HAP-1 (cell line): Measurements from ENCODE around the gene WWOX.
"Not testable (repeated sequence)": the region's sequence is repeated elsewhere in the genome, so short reads cannot be mapped to it uniquely, and the experiment has no call there.

Experiments used
- DNase-seq, 2 experiments: peaks; one replicate each; pipeline ENCODE4 v3.0.0-alpha.2; 2016 to 2020; ENCODE audit warnings: low spot score in 2 of 2
- H3K27me3 ChIP-seq: fragments of 250-450 bp; sonication (Bioruptor Pico); 2 replicates; pipeline ENCODE4 v1.5.1; 2020; ENCODE audit warnings: low read depth, mild to moderate bottlenecking, moderate library complexity
- H3K36me3 ChIP-seq: fragments of 250-450 bp; sonication (Bioruptor Pico); replicated peaks from 2 replicates; pipeline ENCODE4 v1.5.1; 2020; ENCODE audit warnings: mild to moderate bottlenecking
- H3K4me1 ChIP-seq: fragments of 250-450 bp; sonication (Bioruptor Pico); 2 replicates; pipeline ENCODE4 v1.5.1; 2020; ENCODE audit warnings: mild to moderate bottlenecking
- H3K4me3 ChIP-seq: fragments of 250-450 bp; sonication (Bioruptor Pico); 2 replicates; pipeline ENCODE4 v1.5.1; 2020; ENCODE audit warnings: mild to moderate bottlenecking, moderate library complexity
- H3K9me3 ChIP-seq: fragments of 250-450 bp; sonication (Bioruptor Pico); 2 replicates; pipeline ENCODE4 v1.5.1; 2020; ENCODE audit warnings: mild to moderate bottlenecking, moderate library complexity
- in situ Hi-C: fragments of 300-500 bp; cut with MboI; formaldehyde crosslinking; loops from 3 replicates; pipeline ENCODE4 v1.14.3; 2020; ENCODE audit warnings: low sequenced_read_pairs, inconsistent platforms, mixed read lengths

WWOX gene

DNA sequence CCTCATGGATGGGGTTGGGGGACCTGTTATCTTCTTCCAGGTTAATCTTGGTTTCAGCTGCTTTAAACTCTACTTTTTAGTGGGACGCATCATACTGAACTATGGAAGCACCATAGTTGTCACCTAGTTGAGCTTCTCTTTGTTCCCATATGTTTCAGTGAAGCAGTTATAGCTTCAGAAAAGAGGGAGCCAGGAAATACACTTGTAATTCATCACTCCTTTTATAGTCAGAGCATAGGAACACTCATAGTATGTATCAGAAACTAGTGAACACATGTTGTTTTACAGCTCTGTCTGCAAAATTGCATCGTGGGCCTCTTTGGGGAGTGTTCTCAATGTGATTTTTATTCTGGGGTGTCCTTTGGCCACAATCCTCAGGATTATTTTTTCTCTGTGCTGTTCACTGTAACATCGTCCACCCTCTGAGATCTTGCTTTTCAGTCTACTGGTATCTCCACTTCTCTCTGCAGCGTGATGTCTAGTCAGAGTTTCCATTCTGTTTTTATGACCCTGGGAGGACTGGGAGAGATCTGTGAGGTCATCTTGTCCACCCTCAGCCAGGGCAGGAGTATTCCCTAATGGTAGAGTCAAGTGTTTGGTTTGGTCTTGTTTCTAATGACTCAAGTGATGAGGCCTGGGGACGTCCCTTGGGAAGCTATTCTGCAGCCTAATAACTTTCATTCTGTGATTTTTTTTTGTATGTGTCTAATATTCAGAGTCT lies 585.4 kb downstream of the WWOX start:
- Histone ChIP-seq H3K4me3 (no peak overlapping the region), H3K9me3 (no peaks in the 10 kb centered on the region), H3K4me1 (no peaks in the 10 kb centered on the region), H3K36me3 (no peaks in the 10 kb centered on the region), H3K27me3 (no peaks in the 10 kb centered on the region)
- in situ Hi-C loops, result no loop called here
- DNase-seq, result no peak

DNA sequence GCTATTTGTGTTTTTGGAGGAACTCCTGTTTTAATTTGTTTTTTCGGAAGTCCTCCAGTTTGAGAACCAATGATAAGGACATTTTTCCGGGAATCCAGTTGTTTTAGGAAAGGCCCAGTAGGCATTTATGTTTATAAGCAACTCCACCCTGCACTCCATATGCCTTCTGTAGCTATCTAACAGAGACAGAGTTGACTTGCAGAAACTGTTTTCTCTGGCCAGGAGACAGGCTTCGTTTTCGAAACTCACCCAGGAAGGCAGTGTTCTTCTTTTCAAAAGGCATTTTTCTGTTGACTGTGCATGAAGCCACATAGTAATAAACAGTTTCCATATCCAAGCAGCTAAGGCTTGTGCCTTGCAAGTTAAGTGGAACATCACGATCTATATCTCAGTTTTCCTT lies 587.1 kb downstream of the WWOX start:
- Histone ChIP-seq H3K9me3 (no peaks in the 10 kb centered on the region), H3K4me3 (no peak overlapping the region), H3K36me3 (no peaks in the 10 kb centered on the region), H3K4me1 (no peaks in the 10 kb centered on the region), H3K27me3 (no peaks in the 10 kb centered on the region)
- in situ Hi-C loops, result no loop called here
- no peak for DNase-seq

DNA sequence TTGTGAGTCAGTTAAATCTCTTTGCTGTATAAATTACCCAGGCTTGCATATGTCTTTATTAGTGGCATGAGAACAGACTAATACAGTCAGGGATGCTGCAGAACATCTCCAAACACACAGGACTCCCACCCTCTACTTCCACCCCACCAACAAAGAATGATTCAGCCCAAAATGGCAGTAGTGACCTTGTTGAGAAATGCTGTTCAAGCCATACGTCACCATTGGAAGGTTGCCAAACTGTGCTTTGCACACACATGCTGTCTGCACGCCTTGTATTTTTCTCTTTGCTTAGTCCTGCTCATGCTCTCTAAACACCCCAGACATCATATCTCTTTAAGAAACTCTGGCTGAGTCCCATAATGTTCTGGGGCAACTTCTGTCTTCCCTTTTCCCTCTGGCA lies 589.6 kb downstream of the WWOX start:
- Histone ChIP-seq H3K9me3 (no peaks in the 10 kb centered on the region), H3K4me1 (no peaks in the 10 kb centered on the region), H3K36me3 (no peaks in the 10 kb centered on the region), H3K27me3 (no peaks in the 10 kb centered on the region), H3K4me3 (no peak overlapping the region)
- in situ Hi-C loops, result no loop called here
- DNase-seq, result no peak

DNA sequence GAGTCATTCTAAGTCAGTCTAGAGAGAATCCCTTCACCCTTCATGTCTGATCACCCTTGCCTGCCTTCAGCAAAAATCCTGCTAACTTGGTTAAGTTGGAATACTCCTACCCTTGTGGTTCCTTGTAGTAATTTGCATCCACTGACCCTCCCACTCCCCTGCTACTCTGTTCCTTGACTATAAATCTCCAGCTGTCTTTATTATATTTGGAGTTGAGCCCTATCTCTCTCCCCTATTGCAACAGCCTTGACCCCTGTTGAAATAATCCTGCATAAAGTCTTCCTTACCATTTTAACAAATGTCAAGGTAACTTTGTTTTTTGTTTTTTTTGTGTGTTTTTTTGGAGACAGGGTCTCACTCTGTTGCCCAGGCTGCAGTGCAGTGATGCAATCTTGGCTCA lies 590.1 kb downstream of the WWOX start:
- in situ Hi-C loops, result no loop called here
- H3K4me1 ChIP-seq, result no peaks in the 10 kb centered on the region
- DNase-seq, result no peak

DNA sequence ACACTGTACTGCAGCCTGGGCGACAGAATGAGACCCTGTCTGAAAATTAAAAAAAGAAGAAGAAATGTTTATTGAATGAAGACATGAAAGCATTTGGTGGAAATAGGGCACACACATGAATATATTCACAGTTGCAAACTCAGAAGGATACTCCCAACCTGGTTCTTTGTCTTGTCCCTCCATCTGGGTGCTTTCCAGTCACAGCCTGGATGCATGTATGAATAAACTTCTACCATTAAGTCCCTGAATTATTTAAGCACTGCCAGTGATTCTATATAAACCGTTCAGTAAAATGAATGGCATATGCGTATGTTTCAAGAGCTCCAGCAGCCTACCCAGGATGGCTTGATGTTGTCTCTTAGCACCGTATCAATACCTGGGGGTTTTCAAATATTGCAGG lies 591.1 kb downstream of the WWOX start:
- H3K4me1 ChIP-seq, result no peaks in the 10 kb centered on the region
- no peaks in the 10 kb centered on the region for H3K9me3 ChIP-seq
- no peak overlapping the region for H3K4me3 ChIP-seq
- H3K36me3 ChIP-seq, result no peaks in the 10 kb centered on the region
- H3K27me3 ChIP-seq, result no peaks in the 10 kb centered on the region
- in situ Hi-C loops, result no loop called here
- DNase-seq, result no peak

More for the DNA sequence above, 590.1 kb downstream of the WWOX start:
- Histone ChIP-seq H3K36me3 (no peaks in the 10 kb centered on the region), H3K9me3 (no peaks in the 10 kb centered on the region), H3K4me3 (no peak overlapping the region), H3K27me3 (no peaks in the 10 kb centered on the region)

DNA sequence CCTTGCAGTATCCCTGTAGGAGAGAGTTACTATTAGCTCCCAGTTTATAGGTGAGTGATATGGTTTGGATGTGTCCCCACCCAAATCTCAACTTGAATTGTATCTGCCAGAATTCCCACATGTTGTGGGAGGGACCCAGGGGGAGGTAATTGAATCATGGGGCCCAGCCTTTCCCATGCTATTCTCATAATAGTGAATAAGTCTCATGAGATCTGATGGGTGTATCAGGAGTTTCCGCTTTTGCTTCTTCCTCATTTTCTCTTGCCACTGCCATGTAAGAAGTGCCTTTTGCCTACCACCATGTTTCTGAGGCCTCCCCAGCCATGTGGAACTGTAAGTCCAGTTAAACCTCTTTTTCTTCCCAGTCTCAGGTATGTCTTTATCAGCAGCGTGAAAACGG lies 592.3 kb downstream of the WWOX start:
- H3K4me1 ChIP-seq, H3K9me3 ChIP-seq, in situ Hi-C loops, H3K27me3 ChIP-seq, H3K4me3 ChIP-seq, DNase-seq, H3K36me3 ChIP-seq: not testable (repeated sequence)

DNA sequence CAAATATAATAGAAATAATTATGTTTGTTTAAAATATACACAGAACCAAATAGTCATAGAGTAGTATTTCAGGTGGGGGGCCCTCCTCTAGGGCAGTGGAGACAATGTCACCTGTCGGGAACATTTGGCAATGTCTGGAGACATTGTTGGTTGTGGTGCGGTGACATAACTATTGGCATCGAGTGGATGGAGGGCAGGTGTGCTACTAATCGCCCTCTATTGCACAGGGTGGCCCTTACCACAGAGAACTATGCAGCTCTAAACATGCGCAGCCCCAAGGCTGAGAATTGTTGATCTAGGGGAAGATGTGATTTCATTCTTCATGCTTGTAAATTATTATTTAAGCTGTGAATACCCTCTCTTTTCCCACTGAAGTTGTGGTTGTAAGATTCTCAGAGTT lies 594.0 kb downstream of the WWOX start:
- Histone ChIP-seq H3K4me1 (no peaks in the 10 kb centered on the region), H3K9me3 (no peaks in the 10 kb centered on the region), H3K36me3 (no peaks in the 10 kb centered on the region), H3K4me3 (no peak overlapping the region), H3K27me3 (no peaks in the 10 kb centered on the region)
- in situ Hi-C loops, result no loop called here
- no peak for DNase-seq

DNA sequence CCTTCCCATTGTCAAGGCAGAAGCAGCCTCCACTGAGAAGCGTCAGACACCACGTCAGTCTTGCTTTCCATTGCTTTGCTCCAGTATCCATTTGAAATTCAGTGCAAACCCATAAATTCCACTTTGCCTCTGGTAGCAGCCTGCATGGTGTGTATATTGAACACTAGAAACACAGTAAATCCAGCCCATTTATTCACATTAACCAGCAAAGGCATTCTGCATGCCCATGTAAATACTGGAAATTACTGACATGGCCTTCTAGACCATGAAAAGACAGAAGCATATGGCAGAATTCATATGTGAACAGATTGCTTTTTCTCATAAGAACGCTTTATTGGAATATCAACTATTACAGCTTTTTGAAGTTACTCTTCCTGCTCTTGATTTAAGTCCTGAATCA lies 595.0 kb downstream of the WWOX start:
- Histone ChIP-seq H3K4me1 (no peaks in the 10 kb centered on the region), H3K36me3 (no peaks in the 10 kb centered on the region), H3K27me3 (no peaks in the 10 kb centered on the region), H3K4me3 (no peak overlapping the region), H3K9me3 (no peaks in the 10 kb centered on the region)
- DNase-seq, result no peak
- in situ Hi-C loops, result no loop called here

DNA sequence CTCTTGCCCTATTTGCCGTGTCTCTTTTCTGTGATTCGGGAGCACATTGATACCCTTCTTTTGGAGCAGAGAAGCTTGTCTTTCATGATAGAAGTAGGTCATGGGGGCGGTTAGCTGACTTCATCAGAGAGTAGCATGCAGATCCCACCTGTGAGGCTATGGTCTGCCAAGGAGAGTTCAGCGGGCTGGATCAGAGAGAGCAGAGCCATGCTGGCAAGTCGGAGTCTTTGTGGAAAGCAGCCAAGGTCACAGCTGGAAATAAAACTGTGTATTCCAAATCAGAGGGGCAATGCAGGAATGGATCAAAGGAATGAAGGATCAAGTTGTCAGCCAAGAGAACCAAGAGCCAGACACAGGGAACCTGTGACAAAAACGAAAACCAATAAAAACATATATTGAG lies 595.9 kb downstream of the WWOX start:
- H3K9me3 ChIP-seq, result no peaks in the 10 kb centered on the region
- no peak overlapping the region for H3K4me3 ChIP-seq
- no peaks in the 10 kb centered on the region for H3K27me3 ChIP-seq
- H3K4me1 ChIP-seq, result no peaks in the 10 kb centered on the region
- DNase-seq, result no peak
- H3K36me3 ChIP-seq, result no peaks in the 10 kb centered on the region
- in situ Hi-C loops, result no loop called here

DNA sequence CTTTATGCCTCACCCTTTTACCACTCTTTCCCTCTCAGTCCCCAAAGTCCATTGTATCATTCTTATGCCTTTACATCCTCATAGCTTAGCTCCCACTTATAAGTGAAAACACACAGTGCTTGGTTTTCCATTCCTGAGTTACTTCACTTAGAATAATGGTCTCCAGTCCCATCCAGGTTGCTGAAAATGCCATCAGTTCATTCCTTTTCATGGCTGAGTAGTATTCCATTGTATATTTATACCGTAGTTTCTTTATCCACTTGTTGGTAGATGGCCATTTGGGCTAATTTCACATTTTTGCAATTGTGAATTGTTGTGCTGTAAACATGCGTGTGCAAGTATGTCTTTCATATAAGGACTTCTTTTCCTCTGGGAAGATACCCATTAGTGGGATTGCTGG lies 597.3 kb downstream of the WWOX start:
- Histone ChIP-seq H3K36me3 (no peaks in the 10 kb centered on the region), H3K27me3 (no peaks in the 10 kb centered on the region), H3K4me3 (no peak overlapping the region), H3K4me1 (no peaks in the 10 kb centered on the region), H3K9me3 (no peaks in the 10 kb centered on the region)
- in situ Hi-C loops, result no loop called here
- DNase-seq, result no peak

DNA sequence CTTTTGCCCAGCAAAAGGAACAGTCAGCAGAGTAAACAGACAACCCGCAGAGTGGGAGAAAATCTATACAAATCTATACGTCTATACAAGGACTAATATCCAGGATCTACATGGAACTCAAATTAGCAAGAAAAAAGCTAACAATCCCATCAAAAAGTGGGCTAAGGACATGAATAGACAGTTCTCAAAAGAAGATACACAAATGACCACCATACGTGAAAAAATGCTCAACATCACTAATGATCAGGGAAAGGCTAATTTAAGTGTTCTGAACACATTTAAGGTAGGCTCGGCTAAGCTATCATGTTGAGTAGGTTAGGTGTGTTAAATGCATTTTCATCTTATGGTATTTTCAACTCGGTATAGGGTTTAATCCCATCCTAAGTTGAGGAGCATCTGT lies 598.0 kb downstream of the WWOX start:
- in situ Hi-C loops, result no loop called here
- Histone ChIP-seq H3K9me3 (no peaks in the 10 kb centered on the region), H3K36me3 (no peaks in the 10 kb centered on the region), H3K4me1 (no peaks in the 10 kb centered on the region), H3K27me3 (no peaks in the 10 kb centered on the region), H3K4me3 (no peak overlapping the region)
- no peak for DNase-seq

DNA sequence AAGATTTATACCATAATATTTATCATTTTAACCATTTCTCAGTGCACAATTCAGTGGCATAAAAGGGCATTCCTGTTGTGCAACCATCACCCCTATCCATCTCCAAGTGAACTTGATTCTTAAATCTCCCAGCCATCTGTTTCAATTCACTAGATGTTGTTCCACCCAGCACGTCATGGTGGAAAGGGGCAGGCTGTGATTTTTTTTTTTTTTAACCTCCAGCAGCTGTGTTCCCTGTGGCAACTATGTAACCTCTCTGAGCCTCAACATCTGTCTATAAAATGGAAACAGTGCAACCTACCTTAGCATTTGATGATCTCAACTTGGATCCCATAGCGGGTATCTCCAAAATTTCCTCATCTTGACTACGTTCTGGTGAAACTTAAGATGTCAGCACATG lies 604.5 kb downstream of the WWOX start:
- H3K36me3 ChIP-seq, result no peaks in the 10 kb centered on the region
- in situ Hi-C loops, result no loop called here
- no peak overlapping the region for H3K4me3 ChIP-seq
- no peaks in the 10 kb centered on the region for H3K27me3 ChIP-seq
- no peaks in the 10 kb centered on the region for H3K4me1 ChIP-seq
- no peaks in the 10 kb centered on the region for H3K9me3 ChIP-seq
- DNase-seq, result no peak

DNA sequence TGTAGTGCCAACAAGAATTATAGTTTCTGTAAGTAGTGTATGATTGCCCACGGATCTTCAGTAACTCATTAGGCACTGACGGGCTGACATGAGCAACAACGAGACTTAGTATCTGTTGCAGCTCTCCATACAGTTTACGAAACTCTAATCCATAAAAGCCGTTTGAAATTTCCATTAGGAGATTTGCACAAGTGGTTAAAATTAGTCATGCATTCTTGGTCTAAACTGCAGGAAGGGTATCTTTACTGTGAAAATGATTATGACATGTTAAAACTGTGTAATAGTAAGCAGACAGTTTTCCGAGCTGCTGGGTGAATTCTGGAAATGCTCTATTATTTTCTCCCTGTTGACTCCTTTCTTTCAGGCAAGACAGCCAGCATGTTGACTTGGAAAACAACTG lies 605.0 kb downstream of the WWOX start:
- Histone ChIP-seq H3K4me3 (no peak overlapping the region), H3K9me3 (no peaks in the 10 kb centered on the region)
- in situ Hi-C loops, result no loop called here

DNA sequence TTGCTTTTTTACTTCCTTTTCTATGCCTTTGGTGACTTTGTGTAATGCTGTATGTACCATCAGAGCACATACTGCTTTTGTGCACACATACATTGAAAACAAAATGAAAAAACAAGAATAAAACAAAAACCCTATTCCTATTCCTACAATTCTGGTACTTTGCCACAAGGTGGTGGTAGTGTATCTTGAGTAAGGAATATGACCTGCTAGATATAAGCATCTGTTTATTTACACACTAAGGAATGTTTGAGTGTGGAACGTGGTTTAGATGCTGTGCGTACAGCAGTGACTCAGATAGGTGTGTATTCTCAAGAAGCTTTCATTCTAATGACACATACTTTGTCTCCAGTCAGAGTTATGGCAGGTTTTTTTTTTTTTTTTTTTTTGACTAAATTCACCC lies 606.2 kb downstream of the WWOX start:
- in situ Hi-C loops, result no loop called here
- no peak overlapping the region for H3K4me3 ChIP-seq
- H3K9me3 ChIP-seq, result no peaks in the 10 kb centered on the region
- no peaks in the 10 kb centered on the region for H3K27me3 ChIP-seq
- DNase-seq, result no peak
- H3K36me3 ChIP-seq, result no peaks in the 10 kb centered on the region
- no peaks in the 10 kb centered on the region for H3K4me1 ChIP-seq

More for the DNA sequence above, 605.0 kb downstream of the WWOX start:
- H3K4me1 ChIP-seq, result no peaks in the 10 kb centered on the region
- H3K36me3 ChIP-seq, result no peaks in the 10 kb centered on the region
- no peak for DNase-seq
- no peaks in the 10 kb centered on the region for H3K27me3 ChIP-seq

DNA sequence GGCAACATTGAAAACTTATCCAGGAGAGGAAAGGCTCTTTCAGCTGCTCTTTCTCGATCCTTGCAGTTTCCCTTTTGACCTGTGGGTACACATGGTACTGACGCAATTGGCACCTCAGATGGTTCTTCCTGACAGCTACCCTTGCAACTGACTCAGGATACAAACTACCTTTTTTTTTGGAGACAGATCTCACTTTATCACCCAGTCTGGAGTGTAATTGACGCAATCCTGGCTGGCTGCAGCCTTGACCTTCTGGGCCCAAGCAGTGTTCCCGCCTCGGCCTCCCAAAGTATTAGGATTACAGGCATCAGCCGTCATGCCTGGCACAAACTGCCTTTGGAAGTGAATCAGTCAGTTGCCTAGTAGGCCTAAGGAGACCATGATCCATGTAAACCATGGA lies 607.2 kb downstream of the WWOX start:
- no peak for DNase-seq
- no peaks in the 10 kb centered on the region for H3K4me1 ChIP-seq
- no peaks in the 10 kb centered on the region for H3K27me3 ChIP-seq
- no peaks in the 10 kb centered on the region for H3K36me3 ChIP-seq
- no peak overlapping the region for H3K4me3 ChIP-seq
- in situ Hi-C loops, result no loop called here
- H3K9me3 ChIP-seq, result no peaks in the 10 kb centered on the region
